HepG2 (cell line): ENCODE data around the gene GPS1. TPM values are rescaled to one million over a fixed set of nuclear protein-coding genes. Genes with fewer than 3 reads are reported as not detected.

Source experiments
- CREM ChIP-seq, 2 experiments: sonication (generic) in 1 of 2; formaldehyde crosslinking in 1 of 2; IDR thresholded peaks; 2 replicates each; pipeline versions ENCODE4 v1.4.0 to v1.6.1; 2016 to 2020; ENCODE audit warnings: antibody characterized with exemption in 1 of 2, mild to moderate bottlenecking in 1 of 2, missing genetic modification reagents in 1 of 2
- CTCF ChIP-seq: sonication (generic); formaldehyde crosslinking; IDR thresholded peaks from 2 replicates; pipeline ENCODE4 v1.5.0; 2020; ENCODE audit warnings: mild to moderate bottlenecking, missing genetic modification reagents, moderate library complexity
- GATAD2A ChIP-seq: IDR thresholded peaks from 2 replicates; pipeline ENCODE4 v1.6.1; 2016
- HIC2 ChIP-seq: sonication (generic); formaldehyde crosslinking; IDR thresholded peaks from 2 replicates; pipeline ENCODE4 v1.9.0; 2022; ENCODE audit warnings: low read depth, missing genetic modification reagents
- PATZ1 ChIP-seq: sonication (generic); formaldehyde crosslinking; IDR thresholded peaks from 2 replicates; pipeline ENCODE4 v1.4.0; 2020; ENCODE audit warnings: missing genetic modification reagents
- ZBTB2 ChIP-seq: sonication (generic); formaldehyde crosslinking; IDR thresholded peaks from 2 replicates; pipeline ENCODE4 v1.8.0; 2022; ENCODE audit warnings: low read depth, missing genetic modification reagents
- ZBTB44 ChIP-seq: sonication (generic); formaldehyde crosslinking; IDR thresholded peaks from 2 replicates; pipeline ENCODE4 v1.4.0; 2020; ENCODE audit warnings: missing genetic modification reagents
- ZFP37 ChIP-seq: sonication (generic); formaldehyde crosslinking; IDR thresholded peaks from 2 replicates; pipeline ENCODE4 v1.4.0; 2020; ENCODE audit warnings: missing genetic modification reagents, borderline replicate concordance
- ZNF274 ChIP-seq: sonication (generic); formaldehyde crosslinking; IDR thresholded peaks from 2 replicates; pipeline ENCODE4 v1.5.1; 2020; ENCODE audit warnings: mild to moderate bottlenecking, missing genetic modification reagents
- ZNF329 ChIP-seq: sonication (generic); formaldehyde crosslinking; IDR thresholded peaks from 2 replicates; pipeline ENCODE4 v1.9.0; 2021; ENCODE audit warnings: low read depth, mild to moderate bottlenecking, missing genetic modification reagents
- ZNF572 ChIP-seq: sonication (generic); formaldehyde crosslinking; IDR thresholded peaks from 2 replicates; pipeline ENCODE4 v1.5.1; 2020; ENCODE audit warnings: mild to moderate bottlenecking, missing genetic modification reagents
- ZNF687 ChIP-seq: sonication (generic); formaldehyde crosslinking; IDR thresholded peaks from 2 replicates; pipeline ENCODE4 v1.5.1; 2020; ENCODE audit warnings: mild to moderate bottlenecking, missing genetic modification reagents, moderate library complexity
- ZNF891 ChIP-seq: sonication (generic); formaldehyde crosslinking; IDR thresholded peaks from 2 replicates; pipeline ENCODE4 v1.5.0; 2020; ENCODE audit warnings: mild to moderate bottlenecking, missing genetic modification reagents
- ZSCAN12 ChIP-seq: sonication (generic); formaldehyde crosslinking; IDR thresholded peaks from 2 replicates; pipeline ENCODE4 v1.9.0; 2021; ENCODE audit warnings: mild to moderate bottlenecking, missing genetic modification reagents
- polyA plus RNA-seq, 8 experiments: library from polyadenylated mRNA; depleted of rRNA in 3 of 8; stranded (reverse) in 7 of 8; unstranded in 1 of 8; fragments of >200 nt; fragmentation: Illumina TruSeq in 4 of 8; extraction: Trizol in 4 of 8; gene quantifications; 2 replicates each; pipeline versions ENCODE4 v1.2.1 to v1.2.3, GENCODE V29; 2011 to 2016; ENCODE audit warnings: low read depth in 4 of 8, missing spikeins in 1 of 8, mixed read lengths in 1 of 8; ENCODE audit not compliant: insufficient read depth in 1 of 8
- total RNA-seq, 5 experiments: library from RNA; depleted of rRNA; stranded (reverse); fragments of >200 nt; fragmentation: Illumina TruSeq; extraction: Trizol; gene quantifications; 2 replicates each; pipeline ENCODE4 v1.2.3, GENCODE V29; 2016; ENCODE audit warnings: low read depth in 1 of 5

GPS1 gene
- total and polyA plus RNA-seq, 2 of the 13 experiments (the other 11 are each of a cell fraction or from before 2014, with no cell fraction given) = 124 to 128 TPM

- no peak for TF ChIP-seq PATZ1 (CRISPR knock-in tag)
- TF ChIP-seq ZFP37 = no peak
- peak; percentile 62 for TF ChIP-seq ZNF687 (CRISPR knock-in tag)
- no peak for TF ChIP-seq HIC2 (CRISPR knock-in tag)
- TF ChIP-seq ZBTB44 (CRISPR knock-in tag) = no peak
- TF ChIP-seq GATAD2A (CRISPR knock-in tag) = no peak
- no peak for TF ChIP-seq ZNF274 (CRISPR knock-in tag)
- TF ChIP-seq ZNF329 (CRISPR knock-in tag) = no peak
- TF ChIP-seq ZNF891 (CRISPR knock-in tag) = 0 out of 2 replicates have a peak, but pooled peaks have one; percentile 15
- TF ChIP-seq ZBTB2 (CRISPR knock-in tag) = no peak; the same call in 1 of the 2 replicates
- TF ChIP-seq CREM (IDR thresholded peaks at IDR 0.05) = no peak
- no peak for TF ChIP-seq CREM (CRISPR knock-in tag; IDR thresholded peaks at IDR 0.05)
- no peak; the same call in 1 of the 2 replicates for TF ChIP-seq CTCF (CRISPR knock-in tag)
- no peak for TF ChIP-seq ZSCAN12 (CRISPR knock-in tag)
- TF ChIP-seq ZNF572 (CRISPR knock-in tag) = peak; percentile 82
These were observed 44.3 kb downstream of the GPS1 start (continued) for GRCh38 chr17:82095777-82096708.
